ENCODE measurements around the gene WDR91.

The WDR91 gene

DNA sequence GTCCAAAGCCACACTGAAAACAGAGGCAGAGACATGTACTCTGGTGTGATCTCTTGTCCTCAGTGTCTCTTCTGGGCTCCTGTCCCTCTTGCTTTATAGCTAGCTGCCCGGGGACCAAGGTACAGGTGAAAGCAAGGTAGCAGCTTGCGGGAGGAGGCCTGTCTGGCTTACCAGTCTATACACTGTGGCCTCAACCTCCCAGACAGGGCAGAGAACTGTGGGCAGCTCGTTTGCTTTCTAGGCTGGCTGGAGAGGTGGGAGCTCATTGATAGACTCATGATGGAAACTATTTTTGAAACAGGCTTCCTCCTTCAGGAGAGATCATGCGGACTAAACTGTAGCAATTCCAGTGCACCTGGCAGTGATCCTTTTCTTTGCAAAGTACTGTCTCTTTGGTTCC, 45.5 kb downstream of the WDR91 start:
- Histone ChIP-seq H3K27me3 (no peaks in the 10 kb centered on the region), H3K4me1 (ENCODE audit: control insufficient read depth in 1 of 2, insufficient read depth in 1 of 2, low read depth in 1 of 2, low read length in 1 of 2) (peaks cover 69 to 90% of the 10 kb centered on the region in 2 experiments), H3K4me3 (ENCODE audit: low read depth in 1 of 2, low read length in 1 of 2) (peak overlapping the region; percentile 21 to 86), H3K9me3 (no peaks in the 10 kb centered on the region), H3K36me3 (peaks cover 67% of the 10 kb centered on the region), H3K27ac (peak overlapping the region; percentile 93)
- TF ChIP-seq CTCF (IDR thresholded peaks at IDR 0.05): no peak

GRCh38 chr7:135164357-135165061, 46.8 kb downstream of the WDR91 start:
- Histone ChIP-seq H3K27ac (peak overlapping the region; percentile 93), H3K27me3 (no peaks in the 10 kb centered on the region), H3K4me3 (ENCODE audit: low read depth in 1 of 2, low read length in 1 of 2) (no peak overlapping the region), H3K9me3 (no peaks in the 10 kb centered on the region), H3K36me3 (peaks cover 67% of the 10 kb centered on the region), H3K4me1 (ENCODE audit: control insufficient read depth in 1 of 2, insufficient read depth in 1 of 2, low read depth in 1 of 2, low read length in 1 of 2) (peaks cover 73 to 90% of the 10 kb centered on the region in 2 experiments)
- TF ChIP-seq CTCF (IDR thresholded peaks at IDR 0.05): no peak

GRCh38 chr7:135162382-135163001, 48.8 kb downstream of the WDR91 start:
- no peak for TF ChIP-seq CTCF (IDR thresholded peaks at IDR 0.05)
- Histone ChIP-seq H3K4me1 (ENCODE audit: control insufficient read depth in 1 of 2, insufficient read depth in 1 of 2, low read depth in 1 of 2, low read length in 1 of 2) (peaks cover 59 to 90% of the 10 kb centered on the region in 2 experiments), H3K36me3 (peaks cover 68% of the 10 kb centered on the region), H3K27ac (peak overlapping the region; percentile 93), H3K4me3 (ENCODE audit: low read depth in 1 of 2, low read length in 1 of 2) (peak overlapping the region in 1 of 2 experiments; percentile 48), H3K9me3 (no peaks in the 10 kb centered on the region), H3K27me3 (no peaks in the 10 kb centered on the region)

DNA sequence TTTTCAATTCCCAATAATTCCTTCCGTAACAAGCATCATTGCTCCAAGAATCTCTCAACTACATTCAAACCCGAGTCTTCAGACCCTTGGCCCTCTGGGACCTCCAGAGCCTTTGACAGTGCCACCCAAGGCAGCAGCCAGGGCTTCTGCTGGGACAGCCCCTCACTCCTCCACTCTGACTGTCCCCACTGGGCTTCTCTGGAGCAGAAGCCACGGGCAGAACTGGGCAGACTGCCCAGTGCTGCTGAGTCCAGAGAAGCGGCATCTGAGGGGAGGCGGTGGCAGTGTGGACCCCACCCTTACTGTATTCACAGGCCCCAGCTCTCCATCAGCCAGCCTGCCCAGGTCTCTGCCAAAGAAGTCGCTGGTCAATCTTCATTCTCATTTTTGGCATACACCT, 49.7 kb downstream of the WDR91 start:
- Histone ChIP-seq H3K36me3 (peaks cover 68% of the 10 kb centered on the region), H3K4me3 (ENCODE audit: low read depth in 1 of 2, low read length in 1 of 2) (peak overlapping the region; percentile 44 to 48), H3K27ac (peak overlapping the region; percentile 93), H3K9me3 (no peaks in the 10 kb centered on the region), H3K4me1 (ENCODE audit: control insufficient read depth in 1 of 2, insufficient read depth in 1 of 2, low read depth in 1 of 2, low read length in 1 of 2) (peaks cover 50 to 85% of the 10 kb centered on the region in 2 experiments), H3K27me3 (no peaks in the 10 kb centered on the region)
- no peak for TF ChIP-seq CTCF (IDR thresholded peaks at IDR 0.05)

- Histone ChIP-seq H3K9me3 (no peaks in the 10 kb centered on the region), H3K4me3 (ENCODE audit: low read depth in 1 of 2, low read length in 1 of 2) (peak overlapping the region; percentile 44 to 48), H3K4me1 (ENCODE audit: control insufficient read depth in 1 of 2, insufficient read depth in 1 of 2, low read depth in 1 of 2, low read length in 1 of 2) (peaks cover 44 to 78% of the 10 kb centered on the region in 2 experiments), H3K36me3 (peaks cover 64% of the 10 kb centered on the region), H3K27ac (peak overlapping the region; percentile 93), H3K27me3 (no peaks in the 10 kb centered on the region)
- TF ChIP-seq CTCF (IDR thresholded peaks at IDR 0.05): peak; percentile 63
These were observed 50.3 kb downstream of the WDR91 start for GRCh38 chr7:135160858-135161653.

Data from neutrophil (primary cell).